Activated CD4-positive, alpha-beta T cell treated with anti-CD3 and anti-CD28 coated beads, Interleukin-10, Interleukin-2, amounts not matched to agents 100 ng/mL and 50 ng/mL, durations not matched to agents 16 hours and 8 hours (primary cell): ENCODE results near the gene PRR7.

Experiments
- DNase-seq: peaks from one replicate; pipeline ENCODE4 v3.0.0-alpha.2; 2020

PRR7 gene

DNA sequence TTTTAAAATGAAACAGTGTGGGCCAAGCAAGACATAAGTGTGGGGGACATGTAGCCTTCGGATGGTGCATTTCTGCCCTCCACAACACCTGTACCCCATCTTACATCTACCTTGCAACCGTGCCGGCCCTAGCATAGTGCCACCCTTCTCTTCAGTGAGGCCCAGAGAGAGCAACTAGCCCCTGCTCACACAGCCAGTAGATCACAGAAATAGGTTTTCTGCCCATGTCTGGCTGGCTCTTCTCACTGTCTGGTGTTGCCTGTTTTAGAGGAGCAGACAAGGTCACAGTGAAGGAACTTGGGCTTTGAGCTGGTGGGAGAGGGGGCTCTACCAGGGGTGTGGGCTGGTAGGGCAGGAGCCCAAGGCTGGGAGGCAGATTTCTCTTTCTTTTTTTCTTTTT lies 39.6 kb downstream of the PRR7 start:
- DNase-seq = no peak

DNA sequence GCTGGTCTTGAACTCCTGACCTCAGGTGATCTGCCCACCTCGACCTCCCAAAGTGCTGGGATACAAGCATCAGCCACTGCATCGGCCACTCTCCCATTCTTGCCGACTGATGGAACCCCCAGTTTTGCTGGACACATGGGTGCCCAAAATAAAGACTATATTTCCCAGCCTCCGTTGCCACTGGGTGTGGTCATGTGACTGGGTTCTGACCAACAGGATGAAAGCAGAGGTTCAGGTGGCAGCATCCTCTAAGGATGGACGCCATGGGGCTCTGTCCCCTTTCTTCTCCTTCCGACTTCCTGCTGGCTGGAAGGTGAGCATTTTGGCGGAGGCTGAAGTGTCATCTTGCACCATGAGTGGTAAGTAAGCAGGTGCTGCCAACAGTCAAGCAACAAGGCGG lies 40.5 kb downstream of the PRR7 start:
- DNase-seq = no peak

DNA sequence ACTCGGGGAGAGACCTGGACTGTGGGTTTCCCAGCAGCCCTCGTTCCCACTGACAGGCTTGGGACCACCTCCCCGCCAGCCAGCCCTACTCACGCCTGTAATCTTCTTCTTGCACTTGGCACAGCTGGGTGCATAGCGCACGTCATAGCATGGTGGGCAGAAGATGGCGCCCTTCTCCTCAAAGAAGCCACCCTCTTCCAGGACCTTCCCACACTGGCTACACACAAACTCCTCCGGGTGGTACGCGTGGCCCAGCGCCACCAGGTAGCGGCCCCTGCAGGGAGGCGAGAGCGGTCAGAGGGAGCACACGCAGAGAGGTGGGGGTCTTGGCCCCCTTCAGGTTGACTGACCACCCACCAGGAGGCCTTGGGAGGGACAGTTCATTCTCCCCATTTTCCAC lies 41.4 kb downstream of the PRR7 start:
- DNase-seq = no peak

DNA sequence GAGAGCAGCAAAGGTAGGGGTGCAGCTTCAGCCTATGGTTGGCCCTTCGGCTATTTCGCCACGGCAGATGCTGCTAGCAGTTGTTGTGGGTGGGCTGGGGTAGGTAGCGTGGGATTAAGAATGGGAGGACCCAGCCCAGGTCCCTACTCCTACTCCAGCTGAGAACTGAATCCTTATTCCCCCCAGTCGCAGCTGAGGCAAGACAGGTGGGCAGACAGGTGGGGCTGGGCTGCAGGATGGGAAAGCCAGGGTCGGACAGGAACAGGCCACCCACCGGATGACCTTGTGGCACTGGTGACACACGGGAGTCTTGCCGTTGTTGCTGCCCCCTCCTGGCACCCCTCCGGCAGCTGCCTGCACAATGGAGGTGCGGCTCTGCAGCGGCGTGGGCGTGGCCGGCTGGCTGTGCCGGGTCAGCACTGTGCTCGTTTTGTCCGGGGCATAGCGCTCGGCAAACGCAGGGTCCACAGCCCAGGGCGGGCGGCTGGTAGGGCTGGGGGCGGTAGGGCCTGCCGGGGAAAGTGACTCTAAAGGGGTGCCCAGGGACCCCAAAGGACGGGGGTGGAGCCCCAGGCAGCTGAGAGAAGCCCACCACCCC lies 42.6 kb downstream of the PRR7 start:
- no peak for DNase-seq

DNA sequence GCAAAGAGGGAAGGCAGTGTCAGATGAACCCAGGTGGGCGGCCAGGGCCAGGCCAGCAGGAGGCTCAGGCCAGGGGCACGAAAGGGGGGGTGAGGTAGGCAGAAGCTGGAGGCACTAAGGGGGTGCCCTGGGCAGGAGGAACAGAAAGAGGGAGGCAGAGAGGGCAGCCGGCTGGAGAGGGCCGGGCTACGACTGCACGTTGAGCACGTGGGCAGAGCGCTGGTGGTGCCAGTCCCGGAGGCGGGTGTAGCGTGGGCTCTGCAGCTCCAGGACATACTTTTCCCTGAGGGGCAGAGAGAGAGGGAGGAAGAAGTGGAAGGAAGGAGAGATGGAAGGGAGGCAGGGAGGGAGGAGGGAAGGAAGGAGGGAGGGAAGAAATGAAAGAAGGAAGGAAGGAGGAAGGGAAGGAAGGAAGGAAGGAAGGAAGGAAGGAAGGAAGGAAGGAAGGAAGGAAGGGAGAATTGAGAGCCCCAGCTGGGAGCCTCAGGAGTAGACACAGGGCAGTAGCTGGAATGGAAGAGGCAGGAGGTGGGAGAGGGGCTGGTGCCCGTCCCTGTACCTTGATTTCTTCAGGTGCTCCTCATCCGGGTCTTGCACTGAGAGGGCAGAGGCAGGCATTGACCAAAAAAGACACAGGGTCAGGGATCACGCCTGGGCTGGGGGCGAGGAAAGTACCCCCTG lies 43.8 kb downstream of the PRR7 start:
- no peak for DNase-seq

DNA sequence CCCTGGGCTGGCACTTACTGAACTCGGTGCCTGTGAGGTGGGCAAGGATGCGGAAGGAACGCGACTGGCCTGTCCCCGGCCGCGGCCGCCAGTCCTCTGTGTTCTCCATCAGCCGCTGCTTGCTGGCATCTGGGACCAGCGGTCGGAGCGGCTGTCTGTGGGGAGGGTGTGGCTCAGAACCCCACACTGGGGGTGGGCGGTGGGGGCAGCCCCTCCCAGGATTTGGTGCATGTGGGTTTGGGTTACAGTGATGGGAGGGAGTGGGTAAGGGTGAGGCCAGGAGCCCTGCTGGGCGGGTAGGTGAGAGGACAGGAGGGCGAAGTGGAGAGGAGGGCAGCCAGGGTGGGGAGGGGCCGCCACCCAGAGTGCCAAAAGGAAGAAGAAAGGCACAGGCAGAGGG lies 44.4 kb downstream of the PRR7 start:
- DNase-seq = no peak

DNA sequence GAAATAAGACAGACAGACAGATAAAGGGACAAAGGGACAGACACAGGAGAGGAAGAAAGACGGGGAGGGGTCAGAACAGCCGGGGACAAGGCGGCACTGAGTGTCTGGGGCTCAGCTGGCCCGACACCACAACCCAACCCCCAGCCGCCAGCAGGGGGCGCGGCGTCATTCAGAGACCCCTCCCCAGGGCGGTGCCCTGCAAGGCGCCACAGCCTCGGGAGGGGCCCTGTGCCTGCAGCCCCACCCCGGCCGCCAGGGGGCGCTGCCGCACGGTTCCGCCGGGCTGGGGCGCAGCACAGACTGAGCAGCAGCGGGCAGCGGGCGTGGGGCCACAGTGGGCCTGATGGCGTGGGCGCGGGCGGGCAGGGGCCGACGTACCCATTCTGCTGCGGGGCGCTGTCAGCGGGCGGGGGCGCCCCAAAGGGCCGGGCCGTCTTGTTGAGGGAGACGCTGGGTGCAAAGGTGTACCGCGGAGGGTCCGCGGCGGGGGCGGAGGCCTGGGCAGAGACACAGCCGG lies 44.9 kb downstream of the PRR7 start:
- DNase-seq = peak; percentile 55

DNA sequence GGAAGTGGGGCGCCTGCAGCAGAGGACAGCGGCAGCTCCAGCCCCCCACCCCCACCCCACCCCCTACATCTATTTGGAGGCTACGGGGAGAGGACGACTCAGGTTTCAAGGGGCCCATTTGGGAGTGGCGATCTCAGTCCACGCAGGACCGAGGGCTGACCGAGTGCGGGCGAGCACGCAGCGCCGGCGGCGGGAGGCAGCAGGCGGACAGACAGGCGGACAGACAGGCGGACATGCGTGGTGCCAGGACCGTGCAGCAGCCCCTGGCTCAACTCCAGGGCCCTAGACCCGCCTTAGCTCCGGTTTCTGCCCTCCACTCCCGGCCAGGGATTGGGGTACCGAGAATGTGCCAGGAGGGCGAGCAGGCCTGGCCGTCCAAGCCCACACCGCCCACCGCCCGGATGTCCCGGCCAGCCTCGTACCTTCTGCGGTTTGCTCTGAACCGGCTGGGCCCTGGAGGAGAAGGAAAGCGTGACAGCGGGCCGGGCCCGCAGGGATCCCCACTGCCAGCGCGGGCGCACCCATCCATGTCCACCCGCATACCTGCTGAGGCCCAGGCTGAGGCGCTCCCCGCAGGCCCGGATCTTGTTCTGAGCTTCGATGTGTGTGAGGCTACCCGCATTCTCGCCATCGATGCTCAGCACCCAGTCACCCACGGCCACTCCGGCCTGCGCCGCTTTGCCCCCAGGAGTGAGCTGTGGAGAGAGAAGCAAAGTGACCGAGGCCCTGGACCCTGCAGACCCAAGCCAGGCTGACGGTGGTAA lies 45.6 kb downstream of the PRR7 start:
- no peak for DNase-seq

DNA sequence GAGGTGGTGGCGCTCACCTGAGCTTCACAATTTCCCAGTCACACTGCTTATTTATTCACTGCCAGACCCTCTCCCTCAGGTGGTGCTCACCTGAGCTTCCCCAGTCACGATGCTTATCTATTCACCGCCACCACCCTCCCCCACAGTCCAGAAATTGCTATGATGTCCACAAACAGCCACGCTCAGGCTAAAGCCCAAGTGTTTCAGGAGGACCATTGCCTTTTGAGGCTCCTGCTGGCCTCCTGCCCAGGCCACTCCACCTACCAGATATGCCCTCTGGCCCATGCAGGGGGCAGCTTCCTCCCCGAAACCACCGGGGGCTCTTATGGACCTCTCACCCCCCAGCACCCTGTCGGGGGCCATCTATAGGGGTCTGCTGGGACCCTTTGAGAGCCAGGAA lies 46.2 kb downstream of the PRR7 start:
- DNase-seq = no peak

DNA sequence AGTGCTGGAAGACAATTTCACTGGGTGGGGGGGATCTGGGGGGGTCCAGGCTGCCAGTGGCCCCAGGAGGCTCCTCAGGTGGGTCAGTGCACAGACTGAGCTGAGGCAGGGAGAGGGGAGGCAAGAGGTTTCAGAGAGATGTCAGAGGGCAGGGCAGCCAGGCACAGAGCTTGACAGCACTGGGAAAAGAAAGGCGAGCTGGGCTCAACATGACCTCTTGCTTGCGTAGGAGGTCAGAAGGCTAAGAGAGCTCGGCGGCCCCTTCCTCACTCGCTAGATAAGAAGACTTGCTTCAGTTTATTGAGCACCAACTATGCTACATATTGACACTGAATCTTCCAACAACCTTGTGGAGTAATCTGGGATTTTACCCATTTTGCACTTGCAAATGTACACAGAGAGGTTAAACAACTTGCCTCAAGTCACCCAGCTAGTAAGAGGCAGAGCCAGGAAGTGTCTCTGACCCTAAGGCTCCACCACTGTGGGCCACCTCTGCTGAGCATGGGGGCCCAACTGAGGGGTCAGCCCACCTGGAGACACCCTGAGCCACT lies 47.3 kb downstream of the PRR7 start:
- no peak for DNase-seq

DNA sequence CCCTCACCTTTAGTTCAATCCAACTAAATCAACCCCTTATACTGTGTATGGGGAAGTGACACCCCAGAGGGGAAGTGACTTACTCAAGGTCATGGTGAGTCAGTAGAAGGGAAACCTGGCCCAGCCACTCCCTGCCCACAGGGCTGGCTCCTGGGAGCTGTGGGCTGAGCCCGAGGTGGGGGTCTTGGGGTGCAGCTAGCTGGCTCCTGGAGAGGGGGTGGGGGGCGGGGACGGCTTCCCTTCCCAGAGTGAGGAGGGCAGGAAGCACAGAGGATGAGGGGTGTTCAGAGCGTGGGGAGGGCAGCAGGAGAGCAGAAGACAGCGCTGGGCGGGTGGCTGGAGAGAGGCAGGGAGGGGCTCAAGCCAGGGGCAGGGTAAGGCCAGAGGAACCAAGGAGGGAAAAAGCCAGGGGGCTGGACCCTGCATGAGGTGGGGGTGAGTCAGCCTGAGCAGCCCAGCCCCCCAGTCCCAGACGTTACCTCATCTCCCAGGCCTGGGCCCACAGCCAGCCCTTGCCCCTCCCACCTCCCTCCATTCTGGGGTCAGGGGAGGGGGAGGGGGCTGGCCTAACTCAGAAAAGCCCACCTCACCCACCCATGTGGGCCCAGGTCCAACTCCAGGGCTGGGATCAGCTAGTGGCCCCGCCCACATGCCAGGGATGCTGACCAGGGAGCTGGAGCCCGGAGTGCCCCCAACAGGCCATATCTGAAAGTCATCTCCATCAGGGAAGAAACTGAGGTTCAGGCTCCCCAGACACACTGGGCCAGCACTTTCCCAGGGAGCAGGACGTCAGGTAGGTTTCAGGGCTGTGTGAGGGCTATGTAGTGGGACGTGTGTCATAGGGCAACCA lies 48.0 kb downstream of the PRR7 start:
- DNase-seq = peak; percentile 61

DNA sequence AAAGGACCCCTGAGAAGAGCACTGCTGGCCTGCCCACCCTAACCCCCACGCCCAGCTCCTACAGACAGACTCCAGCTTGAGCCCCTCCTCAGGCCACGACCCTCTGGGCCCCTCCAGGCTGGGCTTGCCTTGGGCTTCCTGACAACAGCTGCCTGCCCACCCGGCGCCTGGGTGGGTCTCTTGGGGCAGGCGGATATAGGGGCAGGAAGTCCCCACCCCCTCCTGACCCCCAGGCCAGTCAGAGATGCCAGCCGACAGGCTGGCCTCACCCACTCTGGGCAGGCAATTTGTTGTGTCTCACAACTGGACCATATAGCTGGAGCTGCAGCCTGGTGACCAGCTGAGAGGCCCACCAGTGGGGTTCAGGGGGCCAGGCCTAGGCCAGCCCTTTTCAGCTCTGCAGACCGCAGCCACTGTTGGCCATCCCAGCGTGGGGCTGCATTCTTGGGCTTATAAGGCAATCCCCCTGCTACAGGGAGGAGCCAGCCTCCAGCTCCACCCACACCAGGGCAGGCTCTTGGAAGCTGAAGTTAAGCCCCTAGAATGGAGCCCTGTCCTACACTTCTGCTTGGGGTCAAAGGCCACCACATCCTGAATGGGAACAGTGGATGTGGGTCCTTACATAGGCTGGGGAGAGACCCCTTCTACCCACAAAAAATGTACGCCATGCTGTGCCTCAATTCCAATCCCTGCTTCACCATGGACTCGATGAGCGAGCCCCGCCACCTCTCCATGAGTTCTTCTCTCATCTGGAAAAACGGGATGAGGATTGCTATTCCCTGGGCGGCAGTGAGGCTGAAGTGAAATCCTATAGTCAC lies 48.8 kb downstream of the PRR7 start:
- no peak for DNase-seq

DNA sequence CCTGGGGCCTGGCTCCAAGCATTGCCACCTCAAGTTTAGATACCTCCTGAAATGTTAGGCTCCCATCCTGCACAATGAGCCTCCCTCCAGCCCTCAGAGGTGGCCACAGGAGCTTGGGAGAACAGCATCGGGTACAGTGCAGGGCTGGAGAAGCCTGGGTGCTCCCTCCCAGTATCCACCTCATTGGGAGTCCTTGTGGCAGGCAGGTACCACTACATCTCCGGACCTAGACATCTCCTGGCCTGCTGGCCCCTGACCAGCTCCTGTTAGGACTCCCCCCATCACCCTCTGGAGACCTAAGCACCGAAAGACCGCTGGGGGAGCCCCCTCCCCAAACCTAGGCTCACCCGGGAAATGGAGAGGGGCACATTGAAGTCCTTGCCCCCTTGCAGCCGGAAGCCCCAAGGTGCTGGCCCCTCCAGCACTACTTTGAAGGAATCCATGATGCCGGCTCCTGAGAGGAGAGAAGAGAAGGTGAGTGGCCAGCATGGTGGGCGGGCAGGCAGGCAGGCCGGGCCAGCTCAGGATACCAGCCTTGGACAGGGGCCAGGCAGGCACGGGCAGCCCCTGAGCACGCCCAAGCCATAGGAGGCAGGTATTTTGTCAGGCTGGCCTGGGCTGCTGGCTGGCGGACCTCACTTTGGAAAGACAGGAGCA lies 49.6 kb downstream of the PRR7 start:
- DNase-seq = no peak

DNA sequence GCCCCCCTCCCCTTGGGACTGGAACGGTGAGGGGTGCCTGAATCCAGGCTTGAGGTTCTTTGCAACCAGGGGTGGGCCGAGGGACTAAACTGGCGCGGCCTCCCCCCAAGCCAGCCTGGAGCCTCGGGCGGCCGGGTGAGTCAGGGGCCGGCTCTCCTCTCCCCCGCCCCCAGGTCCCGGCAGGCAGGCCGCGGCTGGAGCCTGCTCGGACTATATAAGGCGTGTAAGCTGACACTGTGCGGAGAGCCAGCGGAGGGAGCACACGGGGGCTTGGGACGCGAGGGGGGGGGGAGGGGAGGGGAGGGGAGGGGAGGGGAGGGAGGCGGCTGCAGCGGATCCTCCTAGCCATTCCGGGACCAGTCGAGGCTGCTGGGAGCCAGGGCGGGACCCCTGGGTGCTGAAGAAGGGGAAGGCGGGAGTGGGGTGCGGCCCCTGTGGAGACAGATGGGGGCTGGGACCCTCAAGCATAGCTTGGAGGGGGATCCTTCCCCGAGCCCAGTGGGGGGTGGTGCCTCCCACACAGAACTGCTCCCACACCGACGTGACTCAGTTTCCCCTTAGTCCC lies 50.2 kb downstream of the PRR7 start:
- DNase-seq = no peak

DNA sequence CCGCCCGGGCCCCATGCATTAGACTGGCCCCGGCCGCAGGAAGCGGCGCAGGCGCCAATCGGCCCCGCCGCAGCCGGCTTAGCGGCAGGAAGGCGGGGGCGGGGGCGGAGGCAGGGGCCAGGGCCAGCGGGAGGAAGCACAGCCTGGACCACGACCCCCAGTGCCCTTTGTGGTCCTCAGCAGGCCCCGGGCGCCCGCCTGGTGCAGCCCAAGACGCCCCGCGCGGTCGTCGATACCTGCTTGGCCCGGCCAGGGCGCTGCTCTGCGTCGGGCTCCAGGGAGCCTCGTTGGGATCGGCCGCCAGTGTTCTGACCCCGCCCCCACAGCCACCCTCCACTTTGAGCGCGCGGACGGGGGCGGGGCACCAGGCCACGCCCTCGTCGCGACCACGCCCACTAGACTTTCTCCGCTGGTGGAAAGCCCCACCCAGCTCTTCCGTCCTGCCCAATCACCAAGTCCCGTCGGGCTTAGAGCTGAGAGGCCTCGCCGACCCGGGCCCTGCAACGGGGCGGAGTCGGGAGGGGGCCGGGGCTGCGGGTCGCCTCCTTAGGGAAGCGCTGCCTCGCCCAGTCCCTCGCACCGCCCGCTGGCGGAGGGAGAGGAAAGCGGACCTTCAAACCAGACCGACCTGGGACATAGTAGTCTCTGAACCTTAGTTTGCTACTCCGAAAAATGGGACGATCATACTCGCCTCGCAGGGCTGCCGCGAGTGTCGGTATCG lies 50.8 kb downstream of the PRR7 start, which contains the start of gene PDLIM7:
PDLIM7 (minus strand) TSS at position 313 of the 721 bp plus-strand sequence. CDS start 1,092 bp downstream, outside the sequence.
- peak; percentile 97 for DNase-seq

DNA sequence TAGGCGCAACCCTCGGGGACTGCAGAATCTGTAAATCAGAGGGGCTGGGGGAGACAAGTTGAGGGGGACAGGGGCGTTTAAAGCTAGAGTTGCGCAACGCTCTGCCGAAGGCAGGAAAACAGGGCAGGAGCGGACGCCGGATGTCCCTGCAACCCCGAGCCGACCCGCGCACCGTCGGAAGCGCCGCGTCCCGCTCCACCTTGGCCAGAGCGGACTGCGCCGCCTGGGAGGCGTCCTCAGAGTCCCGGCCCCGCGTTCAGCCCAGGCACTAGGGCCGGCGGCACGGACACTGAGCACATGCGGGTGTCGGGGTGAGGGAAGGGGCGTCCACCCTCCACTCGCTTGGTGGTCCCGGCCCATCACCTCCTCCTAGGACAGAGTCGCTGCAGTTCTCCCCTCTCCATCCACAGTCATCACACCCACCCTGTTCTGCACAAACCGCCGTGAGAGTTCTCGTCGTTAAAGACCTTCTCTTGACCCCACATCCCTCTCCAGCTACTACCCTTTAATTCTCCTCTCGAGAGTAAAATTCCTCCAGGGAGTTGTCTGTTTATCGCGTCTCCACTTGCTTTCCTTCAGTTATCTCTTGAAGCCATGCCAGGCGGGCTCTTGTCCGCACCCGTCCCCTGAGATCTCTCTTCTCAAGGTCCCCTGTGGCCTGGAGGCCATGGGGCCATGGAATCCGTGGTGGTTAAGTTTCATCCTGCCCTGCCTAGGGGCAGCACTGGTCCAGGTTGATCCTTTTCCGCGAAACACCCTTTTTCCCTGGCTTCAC lies 51.6 kb downstream of the PRR7 start:
- DNase-seq = peak; percentile 42

DNA sequence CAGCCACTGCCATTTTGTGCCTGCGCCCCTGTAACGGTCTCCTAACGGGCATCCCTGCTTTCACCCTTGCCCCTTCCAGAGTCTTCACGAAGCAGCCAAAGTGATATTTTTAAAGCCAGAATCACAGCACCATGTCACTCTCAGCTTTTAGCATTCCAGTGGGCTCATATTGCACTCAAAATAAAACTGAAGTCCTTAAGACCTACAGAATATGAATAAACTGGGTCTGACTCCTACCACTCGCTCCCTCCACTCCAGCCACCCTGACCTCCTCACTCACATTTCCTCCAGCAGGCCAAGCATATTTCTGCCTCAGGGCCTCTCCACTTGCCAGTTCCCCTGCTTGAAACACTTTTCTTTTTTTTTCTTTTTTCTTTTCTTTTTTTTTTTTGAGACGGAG lies 53.2 kb downstream of the PRR7 start:
- no peak for DNase-seq

DNA sequence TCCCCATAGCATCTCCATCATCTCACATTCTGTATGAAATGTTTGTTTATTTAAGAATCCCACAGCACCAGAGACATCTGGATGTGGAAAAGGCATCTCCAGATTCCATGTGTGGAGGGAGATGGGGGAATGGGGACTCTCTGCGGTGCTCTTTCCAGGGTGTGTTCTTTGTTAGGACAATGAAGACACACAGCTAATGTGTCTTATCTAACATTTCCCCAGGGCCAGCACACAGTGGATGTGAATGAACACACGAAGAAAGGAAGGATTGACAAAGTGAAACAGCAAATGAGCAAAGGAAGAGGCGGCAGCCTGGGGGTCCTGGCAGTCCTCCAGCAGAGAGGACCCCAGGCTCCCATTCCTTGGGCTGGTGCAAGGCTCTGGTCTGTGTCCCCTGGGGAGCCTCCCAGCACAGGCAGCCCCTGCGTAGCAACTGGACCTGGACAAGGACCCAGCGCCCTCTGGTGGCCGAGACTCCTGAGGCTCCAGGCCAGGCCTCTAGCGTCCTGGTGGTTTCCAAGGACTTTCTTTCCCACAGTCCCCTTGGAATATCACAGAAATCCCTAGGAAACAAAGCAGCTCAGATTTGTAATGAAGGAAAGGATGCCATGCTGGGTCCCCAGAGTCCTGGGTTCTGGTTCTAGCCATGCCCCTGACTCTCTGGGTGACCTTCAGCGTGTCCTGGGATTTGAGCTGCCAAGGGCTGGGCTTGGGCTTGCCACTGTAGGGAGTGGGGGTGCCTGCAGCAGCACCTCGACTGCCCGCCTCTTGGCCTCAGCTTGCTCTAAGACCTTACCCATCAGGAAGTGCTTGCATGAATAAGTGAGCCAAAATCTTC lies 54.3 kb downstream of the PRR7 start:
- peak; percentile 84 for DNase-seq
